Left lung (tissue), 10 donors: ENCODE data around the gene LDHD. TPM values are rescaled to one million over a fixed set of nuclear protein-coding genes. Genes with fewer than 3 reads are reported as not detected.

Source experiments
- ATAC-seq: fragments of 200-7000 bp; cut with Tn5 transposase; one replicate; pipeline ENCODE4 v1.9.1; 2020; ENCODE audit warnings: moderate library complexity
- DNase-seq, 4 donors: peaks; one replicate each; pipeline ENCODE4 v3.0.0-alpha.2; 2013 to 2020
- H3K27ac ChIP-seq, 2 donors: fragments of 200-600 bp; sonication (generic) in 1 of 2; one replicate each; pipeline versions ENCODE4 v1.5.0 to v1.8.0; 2020 to 2021
- H3K27me3 ChIP-seq, 2 donors: fragments of 200-600 bp; sonication (generic) in 1 of 2; one replicate each; pipeline versions ENCODE4 v1.5.0 to v1.8.0; 2020 to 2021
- H3K36me3 ChIP-seq, 2 donors: fragments of 200-600 bp; sonication (generic) in 1 of 2; one replicate each; pipeline versions ENCODE4 v1.5.0 to v1.8.0; 2020 to 2021
- H3K4me1 ChIP-seq, 2 donors: fragments of 200-600 bp; one replicate each; pipeline ENCODE4 v1.8.0; 2021
- H3K4me3 ChIP-seq, 2 donors: fragments of 200-600 bp; sonication (generic) in 1 of 2; one replicate each; pipeline versions ENCODE4 v1.5.0 to v1.8.0; 2020 to 2021; ENCODE audit warnings: mild to moderate bottlenecking in 1 of 2
- H3K9me3 ChIP-seq, 2 donors: fragments of 200-600 bp; sonication (generic) in 1 of 2; one replicate each; pipeline versions ENCODE4 v1.5.0 to v1.8.0; 2020 to 2021
- CTCF ChIP-seq, 2 donors: fragments of 200-600 bp; sonication (generic) in 1 of 2; IDR thresholded peaks; one replicate each; pipeline versions ENCODE4 v1.5.0 to v1.8.0; 2021; ENCODE audit warnings: antibody characterized with exemption in 2 of 2
- intact Hi-C, 2 donors: fragments of 100-400 bp; cut with DNase I; formaldehyde crosslinking; loops; one replicate each; pipeline versions ENCODE4 v1.11.2 to v1.14.2; 2022
- polyA plus RNA-seq, 6 donors: library from polyadenylated mRNA; unstranded; fragments of 120-200 nt; gene quantifications; one replicate each; pipeline ENCODE4 v1.2.1, GENCODE V29; 2013; ENCODE audit not compliant: insufficient read length in 6 of 6
- total RNA-seq, 2 donors: library from RNA; stranded (reverse); fragmentation: NEBNext Ultra II Directional; extraction: Animal tissue kit (Norgen Biotek cat#: 25700); gene quantifications; one replicate each; pipeline ENCODE4 v1.2.1, GENCODE V29; 2021
- donor health status: DM: no; HTN: yes; CAD: no.
- donor health status: DM: no; HTN: no; CAD: no.

LDHD gene
- total and polyA plus RNA-seq, 8 donors: 1.6 to 9.9 (median 2.7) TPM

DNA sequence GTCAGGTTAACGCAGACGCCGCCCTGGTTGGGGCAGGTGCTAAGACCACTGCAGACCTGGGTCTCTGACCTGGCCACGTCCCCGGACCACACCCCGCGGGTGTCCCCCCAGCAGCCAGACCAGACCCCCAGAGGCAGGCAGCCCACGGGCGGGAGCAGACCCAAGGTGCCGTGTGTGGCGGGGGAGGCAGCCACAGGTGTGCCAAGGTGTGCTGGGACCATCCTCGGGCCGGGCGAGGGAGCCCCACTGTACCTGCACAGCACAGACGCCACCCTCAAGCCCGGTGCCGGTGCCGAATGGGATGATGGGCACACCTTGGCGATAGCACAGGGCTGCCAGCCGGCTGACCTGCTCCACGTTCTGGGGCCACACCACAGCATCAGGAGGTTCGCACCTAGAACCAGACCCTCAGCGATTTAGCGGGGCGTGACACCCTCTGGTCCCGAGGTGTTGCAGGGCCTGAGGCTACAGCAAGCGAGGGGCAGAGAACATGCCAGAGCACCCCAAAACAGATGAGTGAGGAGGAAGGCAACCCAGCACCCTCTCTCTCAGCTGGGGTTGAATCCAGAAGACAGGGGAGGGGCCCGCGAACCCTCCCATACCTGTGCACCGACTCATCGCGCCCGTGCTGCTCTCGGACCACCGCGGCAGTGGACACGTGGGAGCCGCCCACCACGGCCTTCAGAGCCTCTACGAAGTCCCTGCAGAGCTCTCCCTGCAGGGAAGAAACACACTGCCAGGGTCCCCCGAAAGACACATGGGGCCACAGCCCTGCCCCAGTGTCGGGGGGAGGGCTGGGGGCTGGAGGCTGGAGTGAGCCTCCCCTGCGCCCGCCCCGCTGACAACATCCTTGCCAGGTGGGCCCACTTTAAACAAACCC, 1.4 kb downstream of the LDHD start:
- DNase-seq (peak in 1 of 4 donors; percentile 60), ATAC-seq (no peak)
- Histone ChIP-seq H3K9me3 (no peaks in the 10 kb centered on the region), H3K27ac (no peak overlapping the region), H3K4me3 (no peak overlapping the region), H3K36me3 (no peaks in the 10 kb centered on the region), H3K4me1 (peaks cover 17 to 42% of the 10 kb centered on the region in 2 donors), H3K27me3 (peaks cover 0 to 11% of the 10 kb centered on the region in 2 donors)
- no peak for TF ChIP-seq CTCF (IDR thresholded peaks at IDR 0.05)
- intact Hi-C loops: no loop called here

- Histone ChIP-seq H3K27me3 (peaks cover 0 to 11% of the 10 kb centered on the region in 2 donors), H3K9me3 (no peaks in the 10 kb centered on the region), H3K4me1 (peaks cover 25 to 50% of the 10 kb centered on the region in 2 donors), H3K36me3 (no peaks in the 10 kb centered on the region), H3K27ac (no peak overlapping the region), H3K4me3 (no peak overlapping the region)
- intact Hi-C loops: no loop called here
- no peak for TF ChIP-seq CTCF (IDR thresholded peaks at IDR 0.05)
- DNase-seq (peak in 1 of 4 donors; percentile 76), ATAC-seq (no peak)
Observed at GRCh38 chr16:75114179-75114945, 2.2 kb downstream of the LDHD start.

DNA sequence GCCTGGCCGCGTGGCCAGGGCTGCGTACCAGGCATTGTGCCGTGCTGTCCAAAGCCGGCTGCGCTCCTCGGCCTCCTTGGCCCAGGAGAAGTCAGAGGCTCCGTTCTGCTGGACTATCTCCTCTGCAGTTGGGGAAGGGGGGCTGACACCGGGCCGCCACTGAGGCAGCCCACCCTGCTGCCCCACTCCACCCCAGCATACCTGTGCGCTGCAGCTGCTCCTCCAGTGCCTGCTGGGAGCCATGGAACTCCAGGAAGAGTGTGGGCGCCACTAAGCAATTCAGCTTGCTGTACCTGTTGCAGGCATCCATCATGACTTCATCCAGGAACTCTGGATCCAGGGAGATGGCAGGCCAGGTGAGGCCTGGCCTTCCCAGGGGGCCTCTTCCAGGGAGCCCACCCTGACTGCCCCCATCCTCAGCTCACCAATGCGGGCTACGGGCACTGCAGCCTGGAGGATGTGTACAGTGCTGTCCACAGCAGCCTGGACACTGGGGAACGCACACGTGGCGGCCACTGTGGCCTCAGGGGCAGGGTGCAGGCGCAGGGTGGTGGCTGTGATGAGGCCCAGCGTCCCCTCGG, 2.9 kb downstream of the LDHD start:
- DNase-seq: peak in 1 of 4 donors; percentile 47
- Histone ChIP-seq H3K9me3 (no peaks in the 10 kb centered on the region), H3K27me3 (peaks cover 0 to 11% of the 10 kb centered on the region in 2 donors), H3K4me3 (no peak overlapping the region), H3K4me1 (peaks cover 28 to 57% of the 10 kb centered on the region in 2 donors), H3K27ac (no peak overlapping the region), H3K36me3 (no peaks in the 10 kb centered on the region)
- ATAC-seq: no peak
- TF ChIP-seq CTCF (IDR thresholded peaks at IDR 0.05): no peak
- intact Hi-C loops: no loop called here

DNA sequence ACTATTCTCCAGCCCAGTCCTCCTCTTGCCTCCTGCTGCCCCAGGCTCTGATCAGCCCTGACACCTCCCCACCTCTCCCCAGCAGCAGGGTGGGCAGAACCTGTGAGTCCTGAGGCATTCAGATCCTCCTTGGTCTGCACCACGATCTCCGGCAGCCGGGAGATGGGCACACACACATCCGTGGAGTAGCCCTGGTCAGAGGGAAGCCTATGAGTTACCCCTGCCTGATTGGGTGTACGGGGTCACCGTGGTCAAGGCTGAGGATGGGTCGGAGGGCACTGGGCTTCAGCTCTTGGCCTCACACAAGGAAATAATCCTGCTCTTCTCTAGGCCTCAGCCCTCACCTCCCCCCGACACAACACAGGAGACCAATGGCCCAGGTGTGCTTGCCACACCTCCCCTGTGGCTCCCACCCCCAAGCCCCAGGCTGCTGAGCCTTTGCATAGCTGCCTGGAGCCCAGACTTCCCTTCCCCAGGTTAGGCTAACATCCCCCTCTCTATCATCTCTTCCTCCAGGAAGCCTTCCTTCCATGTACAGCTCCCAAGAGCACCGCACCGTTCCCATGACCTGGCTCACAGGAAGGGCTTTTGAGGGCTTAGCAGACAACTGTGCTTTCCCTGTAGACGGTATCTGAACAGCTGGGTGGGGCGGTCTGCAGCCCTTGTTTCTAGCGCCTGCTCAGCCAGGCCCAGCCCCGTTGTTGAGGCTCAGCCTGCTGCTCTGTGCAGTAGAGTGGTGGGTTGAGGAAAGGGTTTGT, 3.7 kb downstream of the LDHD start:
- Histone ChIP-seq H3K4me1 (peaks cover 28 to 64% of the 10 kb centered on the region in 2 donors), H3K36me3 (no peaks in the 10 kb centered on the region), H3K27me3 (peaks cover 0 to 11% of the 10 kb centered on the region in 2 donors), H3K4me3 (no peak overlapping the region), H3K9me3 (no peaks in the 10 kb centered on the region), H3K27ac (no peak overlapping the region)
- intact Hi-C loops: no loop called here
- DNase-seq (peak in 1 of 4 donors; percentile 63), ATAC-seq (no peak)
- TF ChIP-seq CTCF (IDR thresholded peaks at IDR 0.05): no peak
